ENCODE results near the gene CAB39L.

DNA sequence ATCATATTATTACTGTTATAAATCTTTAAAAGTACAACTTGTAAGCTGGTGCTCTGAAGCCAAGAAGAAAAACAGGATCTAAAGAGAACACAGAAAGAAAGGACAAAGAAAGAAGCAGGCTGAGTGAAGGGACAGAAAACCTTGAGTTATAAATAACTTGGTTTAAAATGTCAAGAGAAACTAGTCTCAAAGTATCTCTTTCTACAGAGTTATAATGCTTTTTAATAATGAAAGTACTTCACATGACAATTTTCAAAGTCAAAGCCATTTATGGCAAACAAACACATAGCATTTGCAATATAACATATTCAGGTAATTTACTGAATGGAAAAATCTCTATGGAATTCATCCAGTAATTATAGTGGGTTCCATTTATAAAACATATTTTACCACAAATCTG is 33.4 kb downstream of the CAB39L start:
- TF ChIP-seq, protein P1, sequence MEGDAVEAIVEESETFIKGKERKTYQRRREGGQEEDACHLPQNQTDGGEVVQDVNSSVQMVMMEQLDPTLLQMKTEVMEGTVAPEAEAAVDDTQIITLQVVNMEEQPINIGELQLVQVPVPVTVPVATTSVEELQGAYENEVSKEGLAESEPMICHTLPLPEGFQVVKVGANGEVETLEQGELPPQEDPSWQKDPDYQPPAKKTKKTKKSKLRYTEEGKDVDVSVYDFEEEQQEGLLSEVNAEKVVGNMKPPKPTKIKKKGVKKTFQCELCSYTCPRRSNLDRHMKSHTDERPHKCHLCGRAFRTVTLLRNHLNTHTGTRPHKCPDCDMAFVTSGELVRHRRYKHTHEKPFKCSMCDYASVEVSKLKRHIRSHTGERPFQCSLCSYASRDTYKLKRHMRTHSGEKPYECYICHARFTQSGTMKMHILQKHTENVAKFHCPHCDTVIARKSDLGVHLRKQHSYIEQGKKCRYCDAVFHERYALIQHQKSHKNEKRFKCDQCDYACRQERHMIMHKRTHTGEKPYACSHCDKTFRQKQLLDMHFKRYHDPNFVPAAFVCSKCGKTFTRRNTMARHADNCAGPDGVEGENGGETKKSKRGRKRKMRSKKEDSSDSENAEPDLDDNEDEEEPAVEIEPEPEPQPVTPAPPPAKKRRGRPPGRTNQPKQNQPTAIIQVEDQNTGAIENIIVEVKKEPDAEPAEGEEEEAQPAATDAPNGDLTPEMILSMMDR (conservative IDR thresholded peaks at IDR 0.05; ENCODE audit: low read length): no peak
- no peak for TF ChIP-seq EZH2phosphoT487 (IDR thresholded peaks at IDR 0.05; ENCODE audit: borderline replicate concordance, low read depth, low read length)
